Endothelial cell of umbilical vein (primary cell): ENCODE measurements around the gene MAP3K4. TPM values are rescaled to one million over a fixed set of nuclear protein-coding genes. Genes with fewer than 3 reads are reported as not detected.

Experiments
- BruUV-seq: library from RNA; stranded (reverse); fragments of 400-500 nt; replicated peaks from 2 replicates; lab custom pipeline; 2021; lab: Mats Ljungman, UMichigan
- CTCF ChIA-PET: fragments of 300-600, 350-600 bp; sonication (Branson Sonifier 250); formaldehyde crosslinking; loops from one replicate; lab custom pipeline; 2021; ENCODE audit warnings: antibody characterized with exemption, inconsistent platforms; lab: Charles Lee
- POLR2A ChIA-PET: fragments of 300-600, 350-600 bp; sonication (Branson Sonifier 250); formaldehyde crosslinking; loops from one replicate; lab custom pipeline; 2021; ENCODE audit warnings: antibody characterized with exemption, inconsistent platforms; lab: Charles Lee
- DNase-seq: peaks from one replicate; pipeline ENCODE4 v3.0.0-alpha.2; 2011; ENCODE audit warnings: low read depth, low spot score
- FAIRE-seq: peaks from 2 replicates; lab custom pipeline; 2011; peaks lifted over from hg19 to GRCh38; lab: Jason Lieb, UNC
- H2AFZ ChIP-seq: 2 replicates; pipeline ENCODE4 v1.6.0; 2012; ENCODE audit warnings: low read depth, low read length, control low read depth, inconsistent platforms
- H3K27ac ChIP-seq: 2 replicates; pipeline ENCODE4 v1.5.1; 2011; ENCODE audit warnings: low read depth, mild to moderate bottlenecking, control low read depth, low read length, moderate library complexity; ENCODE audit not compliant: insufficient read depth
- H3K27me3 ChIP-seq, 2 experiments: 2 replicates each; pipeline versions ENCODE4 v1.6.0 to v1.6.1; 2011; ENCODE audit warnings: low read length in 2 of 2, mixed read lengths in 1 of 2; ENCODE audit not compliant: control insufficient read depth in 2 of 2, insufficient read depth in 2 of 2
- H3K36me3 ChIP-seq, 2 experiments: 2 replicates in 1 of 2; 3 replicates in 1 of 2; pipeline ENCODE4 v1.5.1; 2011; ENCODE audit warnings: low read length in 2 of 2, mild to moderate bottlenecking in 1 of 2, moderate library complexity in 1 of 2; ENCODE audit not compliant: control insufficient read depth in 2 of 2, insufficient read depth in 2 of 2; ENCODE audit errors: extremely low read depth in 1 of 2
- H3K4me1 ChIP-seq: 3 replicates; pipeline ENCODE4 v1.5.1; 2011; ENCODE audit warnings: mild to moderate bottlenecking, low read length; ENCODE audit not compliant: control insufficient read depth, insufficient read depth; ENCODE audit errors: extremely low read depth
- H3K4me2 ChIP-seq: 2 replicates; pipeline ENCODE4 v1.6.1; 2011; ENCODE audit warnings: low read length, control low read depth, mixed read lengths; ENCODE audit not compliant: insufficient read depth
- H3K4me3 ChIP-seq, 3 experiments: fragments of 200-600 bp in 1 of 3; sonication (generic), shearing (Covaris generic) in 1 of 3; replicated peaks in 1 of 3; 2 replicates each; pipeline ENCODE4 v1.5.1; 2011 to 2016; ENCODE audit warnings: control low read depth in 3 of 3, low read length in 3 of 3, mild to moderate bottlenecking in 2 of 3, inconsistent platforms in 1 of 3, low read depth in 1 of 3, moderate library complexity in 1 of 3; ENCODE audit not compliant: insufficient read depth in 1 of 3
- H3K79me2 ChIP-seq: 2 replicates; pipeline ENCODE4 v1.6.0; 2012; ENCODE audit warnings: low read length, inconsistent platforms; ENCODE audit not compliant: control insufficient read depth, insufficient read depth
- H3K9ac ChIP-seq: replicated peaks from 2 replicates; pipeline ENCODE3; 2011; ENCODE audit warnings: low read length, control low read depth; ENCODE audit not compliant: insufficient read depth; ENCODE audit errors: extremely low read depth
- H3K9me1 ChIP-seq: replicated peaks from 3 replicates; pipeline ENCODE4 v1.6.0; 2011; ENCODE audit warnings: mild to moderate bottlenecking, low read length; ENCODE audit not compliant: control insufficient read depth, insufficient read depth; ENCODE audit errors: extremely low read depth
- H3K9me3 ChIP-seq: replicated peaks from 2 replicates; pipeline ENCODE4 v1.5.1; 2012; ENCODE audit warnings: low read length, inconsistent platforms; ENCODE audit not compliant: control insufficient read depth, insufficient read depth
- H4K20me1 ChIP-seq: replicated peaks from 2 replicates; pipeline ENCODE3; 2011; ENCODE audit warnings: mild to moderate bottlenecking, low read length; ENCODE audit not compliant: control insufficient read depth, insufficient read depth; ENCODE audit errors: extremely low read depth
- CTCF ChIP-seq, 2 donors: IDR thresholded peaks; 1 replicate in 1 of 2; 2 replicates in 1 of 2; pipeline ENCODE4 v1.5.1; 2011; ENCODE audit warnings: low read length in 2 of 2, mild to moderate bottlenecking in 2 of 2, moderate library complexity in 2 of 2, control low read depth in 1 of 2, inconsistent platforms in 1 of 2, low read depth in 1 of 2; ENCODE audit not compliant: insufficient read depth in 1 of 2; ENCODE audit errors: extremely low read depth in 1 of 2
- EZH2 ChIP-seq: IDR thresholded peaks from 2 replicates; pipeline ENCODE4 v1.6.1; 2012; ENCODE audit warnings: borderline replicate concordance, low read depth, mild to moderate bottlenecking, moderate library complexity, low read length, inconsistent platforms; ENCODE audit not compliant: severe bottlenecking
- FOS ChIP-seq: IDR thresholded peaks from 2 replicates; pipeline ENCODE4 v1.6.1; 2011; ENCODE audit warnings: mild to moderate bottlenecking, low read length, moderate library complexity, borderline replicate concordance; ENCODE audit not compliant: insufficient read depth
- GATA2 ChIP-seq: IDR thresholded peaks from 2 replicates; pipeline ENCODE4 v1.7.0; 2011; ENCODE audit warnings: low read depth, mild to moderate bottlenecking, moderate library complexity, mixed read lengths, low read length; ENCODE audit not compliant: insufficient read length, insufficient read depth
- JUN ChIP-seq: IDR thresholded peaks from 2 replicates; pipeline ENCODE4 v1.6.1; 2011; ENCODE audit warnings: borderline replicate concordance, low read depth; ENCODE audit not compliant: insufficient read length, insufficient read depth
- MAX ChIP-seq: IDR thresholded peaks from 2 replicates; pipeline ENCODE4 v1.6.1; 2011; ENCODE audit not compliant: insufficient read depth, insufficient read length
- MYC ChIP-seq: IDR thresholded peaks from one replicate; pipeline ENCODE4 v1.6.1; 2011; ENCODE audit warnings: mild to moderate bottlenecking, low read depth, low read length
- POLR2A ChIP-seq: IDR thresholded peaks from 2 replicates; pipeline ENCODE4 v1.6.1; 2012; ENCODE audit warnings: low read depth, mild to moderate bottlenecking, control low read depth, low read length
- POLR2AphosphoS5 ChIP-seq: IDR thresholded peaks from 2 replicates; pipeline ENCODE4 v1.6.1; 2012; ENCODE audit warnings: low read depth, mild to moderate bottlenecking, control low read depth, low read length, moderate library complexity; ENCODE audit not compliant: insufficient read depth
- dilution Hi-C: fragments of 300-500 bp; cut with MboI; formaldehyde crosslinking; loops from one replicate; pipeline ENCODE4 v1.15.0; 2019; ENCODE audit warnings: low sequenced_read_pairs; ENCODE audit not compliant: extremely low pct_ligation_motif_present
- intact Hi-C: fragments of 100-400 bp; cut with micrococcal nuclease; formaldehyde crosslinking; loops from one replicate; pipeline ENCODE4 v1.10.0; 2022
- polyA plus RNA-seq, 4 experiments: library from polyadenylated mRNA; depleted of rRNA in 3 of 4; stranded (reverse) in 3 of 4; unstranded in 1 of 4; fragments of >200 nt; gene quantifications; 2 replicates each; pipeline versions ENCODE4 v1.2.1 to v1.2.3, GENCODE V29; 2011 to 2012; ENCODE audit warnings: missing spikeins in 1 of 4
- total RNA-seq: library from RNA; stranded (reverse); gene quantifications from 2 replicates; pipeline ENCODE4 v1.2.3, GENCODE V29; 2021

The MAP3K4 gene
- total and polyA plus RNA-seq, 2 donors (not counting 3 experiments of a cell fraction or from before 2014, with no cell fraction given) = 10.8 to 42.3 TPM

- intact Hi-C loops = no loop called here
- no peak for DNase-seq
- FAIRE-seq = no peak
- Histone ChIP-seq H2AFZ (no peak overlapping the region), H4K20me1 (no peaks in the 10 kb centered on the region), H3K36me3 (no peaks in the 10 kb centered on the region), H3K27me3 (no peaks in the 10 kb centered on the region), H3K9me3 (no peaks in the 10 kb centered on the region), H3K9ac (no peak overlapping the region), H3K4me2 (no peak overlapping the region), H3K79me2 (no peaks in the 10 kb centered on the region), H3K27ac (no peak overlapping the region), H3K4me1 (no peaks in the 10 kb centered on the region), H3K4me3 (no peak overlapping the region), H3K9me1 (no peaks in the 10 kb centered on the region)
- CTCF ChIA-PET = no interaction called here
- TF ChIP-seq CTCF (IDR thresholded peaks at IDR 0.05; ENCODE audit: extremely low read depth in 1 of 2, insufficient read depth in 1 of 2, low read depth in 1 of 2, low read length in 2 of 2) = no peak
- no peak for TF ChIP-seq MYC
- TF ChIP-seq MAX = no peak
- TF ChIP-seq EZH2 = no peak
- TF ChIP-seq POLR2AphosphoS5 = no peak
- TF ChIP-seq JUN = no peak
- no peak for TF ChIP-seq POLR2A
- TF ChIP-seq GATA2 = no peak
- no peak for TF ChIP-seq FOS
- dilution Hi-C loops = no loop called here
- BruUV-seq = no TSS peak
- POLR2A ChIA-PET = no interaction called here
Measured at GRCh38 chr6:160951187-160952030, 40.2 kb upstream of the MAP3K4 start.
